Measurements from ENCODE around the gene C6orf89.
"Not testable (repeated sequence)": the region's sequence is repeated elsewhere in the genome, so short reads cannot be mapped to it uniquely, and the experiment has no call there.

The C6orf89 gene

DNA sequence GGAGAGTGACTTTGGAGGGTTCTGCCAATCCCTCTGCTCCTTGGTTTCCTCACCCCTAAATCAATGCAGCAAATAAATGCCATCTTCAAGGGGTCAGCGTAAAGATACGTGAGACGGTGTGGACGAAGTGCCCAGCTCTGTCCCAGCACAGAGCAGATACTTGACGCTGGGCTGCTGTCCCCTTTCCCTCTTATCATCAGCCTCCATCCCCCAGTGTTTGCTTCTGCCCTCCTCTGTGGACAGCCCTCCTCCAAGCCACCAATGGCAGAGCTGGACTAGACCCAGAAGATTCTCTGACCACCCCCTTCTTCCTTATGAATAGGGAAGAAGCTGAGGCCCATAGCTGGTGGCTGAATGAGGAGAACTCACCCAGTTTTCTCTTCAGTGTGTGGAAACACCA, 51.1 kb downstream of the C6orf89 start:
- 0 out of 2 replicates have a peak, but pooled peaks cover 4% of the 10 kb centered on the region for H3K27me3 ChIP-seq (ENCODE audit: low read depth, low read length)
- no peaks in the 10 kb centered on the region for H4K20me1 ChIP-seq (ENCODE audit: insufficient read depth, low read length)
- no peaks in the 10 kb centered on the region for H3K9me3 ChIP-seq (ENCODE audit: insufficient read depth, low read length)
- H3K4me3 ChIP-seq (ENCODE audit: low read length): no peak overlapping the region
- H3K9ac ChIP-seq (ENCODE audit: low read length): no peak overlapping the region
- no peak overlapping the region for H3K27ac ChIP-seq (ENCODE audit: low read length)
- H3K4me2 ChIP-seq (ENCODE audit: low read length): no peak overlapping the region
- TF ChIP-seq EZH2phosphoT487 (IDR thresholded peaks at IDR 0.05; ENCODE audit: low read depth): no peak
- TF ChIP-seq CTCF (IDR thresholded peaks at IDR 0.05; ENCODE audit: low read depth, low read length): no peak
- H2AFZ ChIP-seq (ENCODE audit: low read depth, low read length): no peak overlapping the region
- no peaks in the 10 kb centered on the region for H3K4me1 ChIP-seq (ENCODE audit: low read length)
- H3K79me2 ChIP-seq (ENCODE audit: low read length): no peaks in the 10 kb centered on the region
- no peaks in the 10 kb centered on the region for H3K36me3 ChIP-seq (replicated peaks; ENCODE audit: low read depth, low read length)

- Histone ChIP-seq H3K4me2 (ENCODE audit: low read length) (no peak overlapping the region), H4K20me1 (ENCODE audit: insufficient read depth, low read length) (no peaks in the 10 kb centered on the region), H3K9ac (ENCODE audit: low read length) (no peak overlapping the region), H3K4me1 (ENCODE audit: low read length) (no peaks in the 10 kb centered on the region), H2AFZ (ENCODE audit: low read depth, low read length) (no peak overlapping the region), H3K36me3 (replicated peaks; ENCODE audit: low read depth, low read length) (no peaks in the 10 kb centered on the region), H3K9me3 (ENCODE audit: insufficient read depth, low read length) (no peaks in the 10 kb centered on the region), H3K79me2 (ENCODE audit: low read length) (no peaks in the 10 kb centered on the region), H3K27ac (ENCODE audit: low read length) (no peak overlapping the region), H3K4me3 (ENCODE audit: low read length) (no peak overlapping the region), H3K27me3 (ENCODE audit: low read depth, low read length) (0 out of 2 replicates have a peak, but pooled peaks cover 4% of the 10 kb centered on the region)
- no peak for TF ChIP-seq CTCF (IDR thresholded peaks at IDR 0.05; ENCODE audit: low read depth, low read length)
- TF ChIP-seq EZH2phosphoT487 (IDR thresholded peaks at IDR 0.05; ENCODE audit: low read depth): no peak
Measured at GRCh38 chr6:36937896-36938295, 52.1 kb downstream of the C6orf89 start.

- H3K27me3 ChIP-seq (ENCODE audit: low read depth, low read length): 0 out of 2 replicates have a peak, but pooled peaks cover 4% of the 10 kb centered on the region
- H3K4me3 ChIP-seq (ENCODE audit: low read length): no peak overlapping the region
- H3K4me1 ChIP-seq (ENCODE audit: low read length): no peaks in the 10 kb centered on the region
- H3K9ac ChIP-seq (ENCODE audit: low read length): no peak overlapping the region
- H3K36me3 ChIP-seq (replicated peaks; ENCODE audit: low read depth, low read length): no peaks in the 10 kb centered on the region
- H4K20me1 ChIP-seq (ENCODE audit: insufficient read depth, low read length): no peaks in the 10 kb centered on the region
- H3K27ac ChIP-seq (ENCODE audit: low read length): no peak overlapping the region
- no peaks in the 10 kb centered on the region for H3K9me3 ChIP-seq (ENCODE audit: insufficient read depth, low read length)
- TF ChIP-seq EZH2phosphoT487 (IDR thresholded peaks at IDR 0.05; ENCODE audit: low read depth): no peak
- no peak for TF ChIP-seq CTCF (IDR thresholded peaks at IDR 0.05; ENCODE audit: low read depth, low read length)
- H3K79me2 ChIP-seq (ENCODE audit: low read length): no peaks in the 10 kb centered on the region
- H2AFZ ChIP-seq (ENCODE audit: low read depth, low read length): no peak overlapping the region
- no peak overlapping the region for H3K4me2 ChIP-seq (ENCODE audit: low read length)
Measured at GRCh38 chr6:36938536-36938935, 52.8 kb downstream of the C6orf89 start.

DNA sequence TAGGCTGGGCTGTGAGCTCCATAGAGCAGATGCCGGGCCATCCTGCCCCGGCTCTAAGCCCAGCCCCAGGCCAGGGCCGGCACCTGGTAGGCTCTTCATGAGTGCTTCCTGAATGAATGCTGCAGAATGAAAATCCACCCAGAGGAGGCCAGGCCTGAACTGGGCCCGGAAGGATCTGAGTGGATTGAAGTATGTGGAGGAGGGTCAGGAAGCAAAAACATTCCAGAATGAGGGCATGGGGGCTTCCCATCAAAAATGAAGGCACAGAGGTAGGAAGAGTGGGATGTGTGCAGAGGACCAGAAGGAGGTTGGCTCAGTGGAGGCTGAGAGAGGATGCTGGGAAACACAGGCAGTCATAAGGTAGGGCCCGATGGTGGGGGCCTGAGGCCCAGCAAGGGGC, 53.3 kb downstream of the C6orf89 start:
- not testable (repeated sequence) for H3K79me2 ChIP-seq (ENCODE audit: low read length); H2AFZ ChIP-seq (ENCODE audit: low read depth, low read length); H3K4me3 ChIP-seq (ENCODE audit: low read length); H3K36me3 ChIP-seq (replicated peaks; ENCODE audit: low read depth, low read length); H3K4me2 ChIP-seq (ENCODE audit: low read length); H3K4me1 ChIP-seq (ENCODE audit: low read length); H4K20me1 ChIP-seq (ENCODE audit: insufficient read depth, low read length); H3K9me3 ChIP-seq (ENCODE audit: insufficient read depth, low read length); H3K27ac ChIP-seq (ENCODE audit: low read length); H3K9ac ChIP-seq (ENCODE audit: low read length); H3K27me3 ChIP-seq (ENCODE audit: low read depth, low read length)

GRCh38 chr6:36940027-36940426, 54.3 kb downstream of the C6orf89 start:
- peaks cover 8% of the 10 kb centered on the region for H3K4me1 ChIP-seq (ENCODE audit: low read length)
- H3K9me3 ChIP-seq (ENCODE audit: insufficient read depth, low read length): no peaks in the 10 kb centered on the region
- H3K79me2 ChIP-seq (ENCODE audit: low read length): no peaks in the 10 kb centered on the region
- 0 out of 2 replicates have a peak, but pooled peaks cover under 1% of the 10 kb centered on the region for H3K27me3 ChIP-seq (ENCODE audit: low read depth, low read length)
- no peaks in the 10 kb centered on the region for H4K20me1 ChIP-seq (ENCODE audit: insufficient read depth, low read length)
- H3K36me3 ChIP-seq (replicated peaks; ENCODE audit: low read depth, low read length): no peaks in the 10 kb centered on the region
- no peak overlapping the region for H3K27ac ChIP-seq (ENCODE audit: low read length)
- no peak overlapping the region for H2AFZ ChIP-seq (ENCODE audit: low read depth, low read length)
- no peak overlapping the region for H3K9ac ChIP-seq (ENCODE audit: low read length)
- H3K4me3 ChIP-seq (ENCODE audit: low read length): no peak overlapping the region
- no peak for TF ChIP-seq CTCF (IDR thresholded peaks at IDR 0.05; ENCODE audit: low read depth, low read length)
- TF ChIP-seq EZH2phosphoT487 (IDR thresholded peaks at IDR 0.05; ENCODE audit: low read depth): no peak
- no peak overlapping the region for H3K4me2 ChIP-seq (ENCODE audit: low read length)

- H3K36me3 ChIP-seq (replicated peaks; ENCODE audit: low read depth, low read length); H3K27ac ChIP-seq (ENCODE audit: low read length); H3K4me1 ChIP-seq (ENCODE audit: low read length); H3K27me3 ChIP-seq (ENCODE audit: low read depth, low read length); H2AFZ ChIP-seq (ENCODE audit: low read depth, low read length); H3K79me2 ChIP-seq (ENCODE audit: low read length); H3K9ac ChIP-seq (ENCODE audit: low read length); H3K9me3 ChIP-seq (ENCODE audit: insufficient read depth, low read length); H4K20me1 ChIP-seq (ENCODE audit: insufficient read depth, low read length); H3K4me2 ChIP-seq (ENCODE audit: low read length); H3K4me3 ChIP-seq (ENCODE audit: low read length): not testable (repeated sequence)
Measured at GRCh38 chr6:36941561-36941960, 55.8 kb downstream of the C6orf89 start.

All from OCI-LY3 (cell line).